22Rv1 (cell line): Measurements from ENCODE around the gene RAET1G.

ENCODE experiments used
- CTCF ChIP-seq: fragments of 450-650 bp; IDR thresholded peaks from 2 replicates; pipeline ENCODE4 v1.5.1; 2017; ENCODE audit warnings: mild to moderate bottlenecking
- ZFX ChIP-seq: fragments of 450-650 bp; IDR thresholded peaks from 2 replicates; pipeline ENCODE4 v1.6.1; 2017; ENCODE audit warnings: antibody characterized with exemption, borderline replicate concordance

- no peak for TF ChIP-seq CTCF
- TF ChIP-seq ZFX: no peak
Measured at GRCh38 chr6:149895048-149895590, 27.8 kb downstream of the RAET1G start.
